K562 (cell line): ENCODE results near the gene TMCC2. TPM values are rescaled to one million over a fixed set of nuclear protein-coding genes. Genes with fewer than 3 reads are reported as not detected.

ENCODE experiments used
- ATAC-seq: fragments of 200-7000 bp; cut with Tn5 transposase; 3 replicates; pipeline ENCODE4 v1.9.1; 2020; ENCODE audit warnings: moderate library complexity
- BruUV-seq: library from RNA; stranded (reverse); fragments of 400-500 nt; replicated peaks from 2 replicates; lab custom pipeline; 2021; lab: Mats Ljungman, UMichigan
- CTCF ChIA-PET: fragments of 300-600 bp; formaldehyde crosslinking; extraction: SDS; loops from one replicate; lab custom pipeline; 2021; ENCODE audit warnings: low intra/inter-chr PET ratio; lab: Yijun Ruan, JAX
- POLR2A ChIA-PET: fragments of 300-600, 350-650 bp; sonication (Branson Sonifier 250); formaldehyde crosslinking; extraction: SDS; loops from one replicate; lab custom pipeline; 2021; ENCODE audit warnings: antibody characterized with exemption, inconsistent platforms; lab: Yijun Ruan, JAX
- DNase-seq, 4 experiments: peaks; one replicate each; pipeline versions ENCODE4 v3.0.0 to v3.0.0-alpha.2; 2011 to 2018; ENCODE audit warnings: low spot score in 3 of 4, mixed read lengths in 3 of 4; ENCODE audit errors: extremely low read depth in 1 of 4
- FAIRE-seq: peaks from 2 replicates; lab custom pipeline; 2011; peaks lifted over from hg19 to GRCh38; lab: Jason Lieb, UNC
- H2AFZ ChIP-seq: 2 replicates; pipeline ENCODE4 v1.6.0; 2011; ENCODE audit warnings: low read depth, low read length, control low read depth, inconsistent platforms
- H3K27ac ChIP-seq: fragments of 200-600 bp; 3 replicates; pipeline ENCODE4 v1.8.0; 2011; ENCODE audit warnings: low read depth, mild to moderate bottlenecking, control low read depth, inconsistent platforms, low read length, moderate library complexity, mixed read lengths; ENCODE audit errors: extremely low read depth
- H3K27me3 ChIP-seq, 2 experiments: fragments of 300-600 bp in 1 of 2; 2 replicates in 1 of 2; 3 replicates in 1 of 2; pipeline versions ENCODE4 v1.6.0 to v1.8.0; 2011; ENCODE audit warnings: inconsistent platforms in 2 of 2, low read length in 2 of 2, mild to moderate bottlenecking in 1 of 2, mixed read lengths in 1 of 2, moderate library complexity in 1 of 2; ENCODE audit not compliant: control insufficient read depth in 2 of 2, insufficient read depth in 2 of 2
- H3K36me3 ChIP-seq: fragments of 300-600 bp; 3 replicates; pipeline ENCODE4 v1.8.0; 2011; ENCODE audit warnings: mild to moderate bottlenecking, low read length, inconsistent platforms; ENCODE audit not compliant: control insufficient read depth, insufficient read depth
- H3K4me1 ChIP-seq, 2 experiments: fragments of 200-600 bp in 1 of 2; replicated peaks in 1 of 2; 2 replicates in 1 of 2; 3 replicates in 1 of 2; pipeline versions ENCODE4 v1.5.1 to v1.8.0; 2011; ENCODE audit warnings: inconsistent platforms in 2 of 2, low read length in 2 of 2, mild to moderate bottlenecking in 1 of 2, mixed read lengths in 1 of 2, moderate library complexity in 1 of 2; ENCODE audit not compliant: control insufficient read depth in 2 of 2, insufficient read depth in 2 of 2
- H3K4me2 ChIP-seq: 2 replicates; pipeline ENCODE4 v1.6.1; 2011; ENCODE audit warnings: low read length, control low read depth, inconsistent platforms, mixed read lengths; ENCODE audit not compliant: insufficient read depth
- H3K4me3 ChIP-seq: fragments of 200-600 bp; sonication (generic), shearing (Covaris generic); 2 replicates; pipeline ENCODE4 v1.5.1; 2016; ENCODE audit warnings: control low read depth, inconsistent platforms
- H3K79me2 ChIP-seq: fragments of 200-600 bp; 3 replicates; pipeline ENCODE4 v1.8.0; 2011; ENCODE audit warnings: low read length, inconsistent platforms; ENCODE audit not compliant: control insufficient read depth, insufficient read depth
- H3K9ac ChIP-seq, 2 experiments: 2 replicates each; pipeline versions ENCODE4 v1.6.0 to v1.6.1; 2011; ENCODE audit warnings: low read depth in 2 of 2, low read length in 2 of 2, control low read depth in 1 of 2, inconsistent platforms in 1 of 2, mild to moderate bottlenecking in 1 of 2, mixed read lengths in 1 of 2; ENCODE audit not compliant: insufficient read depth in 1 of 2
- H3K9me1 ChIP-seq: one replicate; pipeline ENCODE4 v1.6.0; 2011; ENCODE audit warnings: inconsistent platforms, mild to moderate bottlenecking, low read length, moderate library complexity; ENCODE audit not compliant: control insufficient read depth, insufficient read depth
- H3K9me3 ChIP-seq: replicated peaks from 2 replicates; pipeline ENCODE4 v1.5.1; 2011; ENCODE audit warnings: low read depth, low read length, inconsistent platforms; ENCODE audit not compliant: control insufficient read depth, insufficient read depth
- H4K20me1 ChIP-seq: replicated peaks from 2 replicates; pipeline ENCODE4 v1.6.1; 2011; ENCODE audit warnings: low read length, inconsistent platforms, mixed read lengths; ENCODE audit not compliant: control insufficient read depth, insufficient read depth
- RFX1 ChIP-seq: fragments of 450-650 bp; IDR thresholded peaks from 2 replicates; pipeline ENCODE4 v1.6.1; 2016; ENCODE audit warnings: mild to moderate bottlenecking, moderate library complexity
- ZNF431 ChIP-seq: sonication (generic); formaldehyde crosslinking; IDR thresholded peaks from 2 replicates; pipeline ENCODE4 v1.8.0; 2022; ENCODE audit warnings: mild to moderate bottlenecking, missing genetic modification reagents
- ZNF696 ChIP-seq: fragments of 250-450 bp; sonication (Bioruptor Pico); conservative IDR thresholded peaks from 2 replicates; pipeline ENCODE4 v1.4.0; 2020; ENCODE audit warnings: mild to moderate bottlenecking, moderate library complexity
- WGBS: fragments of 100-300 bp; shearing (Covaris generic); methylation state at CpG from one replicate; pipeline ENCODE4 v1.1.6; 2016; ENCODE audit warnings: low coverage, mixed read lengths; ENCODE audit not compliant: insufficient coverage; ENCODE audit errors: missing lambda C conversion rate; 5-methylcytosine and 5-hydroxymethylcytosine counted together
- in situ Hi-C: fragments of 300-500 bp; cut with MboI; formaldehyde crosslinking; loops from 4 replicates; pipeline ENCODE4 v1.15.0; 2018; ENCODE audit warnings: inconsistent platforms, mixed read lengths
- intact Hi-C: fragments of 100-400 bp; cut with micrococcal nuclease; formaldehyde crosslinking; loops from 2 replicates; pipeline ENCODE4 v1.14.2; 2022
- polyA plus RNA-seq, 8 experiments: library from polyadenylated mRNA; depleted of rRNA in 4 of 8; stranded (reverse) in 5 of 8; unstranded in 3 of 8; fragments of >200 nt; fragmentation: Nextera tagmentation in 2 of 8; fragmentation: Illumina TruSeq in 1 of 8; extraction: Ambion mirVana in 2 of 8; extraction: Trizol in 1 of 8; gene quantifications; 2 replicates each; pipeline versions ENCODE4 v1.2.1 to v1.2.3, GENCODE V29; 2011 to 2014; ENCODE audit warnings: inconsistent platforms in 1 of 8, missing spikeins in 1 of 8
- total RNA-seq, 7 experiments: library from RNA; depleted of rRNA in 6 of 7; stranded (reverse); fragments of >200 nt in 6 of 7; fragmentation: Illumina TruSeq in 2 of 7; extraction: Trizol in 2 of 7; gene quantifications; 2 replicates each; pipeline versions ENCODE4 v1.2.1 to v1.2.3, GENCODE V29; 2011 to 2021; ENCODE audit warnings: low replicate concordance in 1 of 7
- TF ChIP-seq, protein P1 (sequence below), 2 experiments: fragments of 200-800 bp in 1 of 2; sonication (Bioruptor generic) in 1 of 2; sonication (generic) in 1 of 2; formaldehyde crosslinking in 1 of 2; IDR thresholded peaks in 1 of 2; conservative IDR thresholded peaks in 1 of 2; 2 replicates each; pipeline versions ENCODE4 v1.5.0 to v1.6.1; 2016 to 2020; ENCODE audit warnings: missing compliant biosample characterization in 1 of 2, missing genetic modification characterization in 1 of 2, missing genetic modification reagents in 1 of 2
- TF ChIP-seq, protein P2 (sequence below): fragments of 450-650 bp; IDR thresholded peaks from 2 replicates; pipeline ENCODE4 v1.7.1; 2018; ENCODE audit warnings: mild to moderate bottlenecking, low read depth; ENCODE audit not compliant: partially characterized antibody
- TF ChIP-seq, protein P3 (sequence below): sonication (generic); formaldehyde crosslinking; IDR thresholded peaks from 2 replicates; pipeline ENCODE4 v1.8.0; 2022; ENCODE audit warnings: mild to moderate bottlenecking, low read depth, missing genetic modification reagents
- TF ChIP-seq, protein P4 (sequence below): sonication (generic); formaldehyde crosslinking; IDR thresholded peaks from 2 replicates; pipeline ENCODE4 v1.8.0; 2022; ENCODE audit warnings: missing genetic modification reagents, mild to moderate bottlenecking, borderline replicate concordance
- TF ChIP-seq, protein P5 (sequence below), 2 experiments: fragments of 450-650 bp; conservative IDR thresholded peaks; 2 replicates each; pipeline ENCODE4 v1.6.1; 2017; ENCODE audit warnings: mild to moderate bottlenecking in 2 of 2, moderate library complexity in 2 of 2
- TF ChIP-seq, protein P6 (sequence below): fragments of 450-650 bp; IDR thresholded peaks from 2 replicates; pipeline ENCODE4 v1.6.1; 2014; ENCODE audit warnings: low read depth, mild to moderate bottlenecking, moderate library complexity, borderline replicate concordance

Gene TMCC2
- total and polyA plus RNA-seq, 9 of the 15 experiments (the other 6 are each of a cell fraction or from before 2014, with no cell fraction given): 0.06 to 1.8 (median 0.98) TPM

DNA sequence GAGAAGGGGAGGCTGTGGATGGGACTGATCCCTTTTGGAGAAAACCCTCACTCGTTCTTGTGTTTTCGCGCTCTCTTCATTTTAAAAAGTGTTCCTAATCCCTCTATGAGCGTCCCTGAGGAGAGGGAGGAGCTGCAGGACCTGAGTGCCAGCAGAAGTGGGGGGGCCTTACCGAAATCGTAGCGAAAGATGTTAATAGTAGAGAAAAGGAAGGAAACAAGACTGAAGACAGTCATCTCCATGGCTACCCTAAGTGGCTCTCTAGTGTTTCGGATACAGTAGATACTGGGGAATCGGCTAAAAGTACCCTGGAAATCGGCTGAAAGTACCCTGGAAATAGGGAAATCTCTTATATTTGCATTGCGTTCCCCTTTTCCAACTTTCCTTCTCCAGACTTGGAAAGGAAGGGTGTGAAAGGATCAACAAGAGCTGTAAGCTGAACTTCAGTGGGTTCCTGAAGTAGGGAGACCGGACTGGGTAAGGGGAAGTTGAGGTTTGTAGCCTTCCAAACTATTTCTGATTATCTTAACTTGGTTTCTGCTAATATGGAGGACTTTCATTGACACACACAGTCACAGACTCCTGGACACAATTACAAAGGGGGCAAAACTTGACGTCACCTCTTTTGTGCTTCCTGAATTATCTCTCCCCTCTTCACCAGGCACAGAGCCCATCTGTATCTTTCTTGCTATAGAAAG, 15.8 kb upstream of the TMCC2 start:
- ATAC-seq: no peak
- Histone ChIP-seq H3K4me3 (peak overlapping the region; percentile 85), H3K27me3 (no peaks in the 10 kb centered on the region), H3K4me1 (peaks cover 16 to 44% of the 10 kb centered on the region in 2 experiments), H3K4me2 (peak overlapping the region; percentile 87), H3K79me2 (peaks cover 40% of the 10 kb centered on the region), H2AFZ (peak overlapping the region; percentile 96), H3K9me1 (no peaks in the 10 kb centered on the region), H3K9ac (peak overlapping the region; percentile 42 to 99; a peak in 3 of 4 replicates), H3K27ac (peak overlapping the region; percentile 66), H3K36me3 (no peaks in the 10 kb centered on the region), H3K9me3 (no peaks in the 10 kb centered on the region), H4K20me1 (no peaks in the 10 kb centered on the region)
- intact Hi-C loops (loop anchor here (2.0 to 5.0 kb wide), 3 partner anchors 40 to 89 kb away; no protein-coding TSS in a partner anchor), in situ Hi-C loops (no loop called here)
- DNase-seq: no peak
- no peak for FAIRE-seq
- WGBS: 29% methylated on average over 13 of the region's 13 CpGs
- ChIA-PET POLR2A (no interaction called here), CTCF (no interaction called here)
- BruUV-seq: TSS peak; percentile 76
- TF ChIP-seq, protein P1, sequence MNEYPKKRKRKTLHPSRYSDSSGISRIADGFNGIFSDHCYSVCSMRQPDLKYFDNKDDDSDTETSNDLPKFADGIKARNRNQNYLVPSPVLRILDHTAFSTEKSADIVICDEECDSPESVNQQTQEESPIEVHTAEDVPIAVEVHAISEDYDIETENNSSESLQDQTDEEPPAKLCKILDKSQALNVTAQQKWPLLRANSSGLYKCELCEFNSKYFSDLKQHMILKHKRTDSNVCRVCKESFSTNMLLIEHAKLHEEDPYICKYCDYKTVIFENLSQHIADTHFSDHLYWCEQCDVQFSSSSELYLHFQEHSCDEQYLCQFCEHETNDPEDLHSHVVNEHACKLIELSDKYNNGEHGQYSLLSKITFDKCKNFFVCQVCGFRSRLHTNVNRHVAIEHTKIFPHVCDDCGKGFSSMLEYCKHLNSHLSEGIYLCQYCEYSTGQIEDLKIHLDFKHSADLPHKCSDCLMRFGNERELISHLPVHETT (CRISPR knock-in tag; conservative IDR thresholded peaks at IDR 0.05 in 1 of 2, IDR thresholded peaks at IDR 0.05 in 1 of 2): peak in 1 of 2 experiments; percentile 10; a peak in 1 of 4 replicates
- TF ChIP-seq, protein P2, sequence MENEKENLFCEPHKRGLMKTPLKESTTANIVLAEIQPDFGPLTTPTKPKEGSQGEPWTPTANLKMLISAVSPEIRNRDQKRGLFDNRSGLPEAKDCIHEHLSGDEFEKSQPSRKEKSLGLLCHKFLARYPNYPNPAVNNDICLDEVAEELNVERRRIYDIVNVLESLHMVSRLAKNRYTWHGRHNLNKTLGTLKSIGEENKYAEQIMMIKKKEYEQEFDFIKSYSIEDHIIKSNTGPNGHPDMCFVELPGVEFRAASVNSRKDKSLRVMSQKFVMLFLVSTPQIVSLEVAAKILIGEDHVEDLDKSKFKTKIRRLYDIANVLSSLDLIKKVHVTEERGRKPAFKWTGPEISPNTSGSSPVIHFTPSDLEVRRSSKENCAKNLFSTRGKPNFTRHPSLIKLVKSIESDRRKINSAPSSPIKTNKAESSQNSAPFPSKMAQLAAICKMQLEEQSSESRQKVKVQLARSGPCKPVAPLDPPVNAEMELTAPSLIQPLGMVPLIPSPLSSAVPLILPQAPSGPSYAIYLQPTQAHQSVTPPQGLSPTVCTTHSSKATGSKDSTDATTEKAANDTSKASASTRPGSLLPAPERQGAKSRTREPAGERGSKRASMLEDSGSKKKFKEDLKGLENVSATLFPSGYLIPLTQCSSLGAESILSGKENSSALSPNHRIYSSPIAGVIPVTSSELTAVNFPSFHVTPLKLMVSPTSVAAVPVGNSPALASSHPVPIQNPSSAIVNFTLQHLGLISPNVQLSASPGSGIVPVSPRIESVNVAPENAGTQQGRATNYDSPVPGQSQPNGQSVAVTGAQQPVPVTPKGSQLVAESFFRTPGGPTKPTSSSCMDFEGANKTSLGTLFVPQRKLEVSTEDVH: peak; percentile 0
- TF ChIP-seq, protein P3, sequence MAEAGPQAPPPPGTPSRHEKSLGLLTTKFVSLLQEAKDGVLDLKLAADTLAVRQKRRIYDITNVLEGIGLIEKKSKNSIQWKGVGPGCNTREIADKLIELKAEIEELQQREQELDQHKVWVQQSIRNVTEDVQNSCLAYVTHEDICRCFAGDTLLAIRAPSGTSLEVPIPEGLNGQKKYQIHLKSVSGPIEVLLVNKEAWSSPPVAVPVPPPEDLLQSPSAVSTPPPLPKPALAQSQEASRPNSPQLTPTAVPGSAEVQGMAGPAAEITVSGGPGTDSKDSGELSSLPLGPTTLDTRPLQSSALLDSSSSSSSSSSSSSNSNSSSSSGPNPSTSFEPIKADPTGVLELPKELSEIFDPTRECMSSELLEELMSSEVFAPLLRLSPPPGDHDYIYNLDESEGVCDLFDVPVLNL (CRISPR knock-in tag): 0 out of 2 replicates have a peak, but pooled peaks have one; percentile 7
- TF ChIP-seq ZNF696 (CRISPR knock-in tag): no peak
- peak; percentile 60 for TF ChIP-seq RFX1
- TF ChIP-seq, protein P4, sequence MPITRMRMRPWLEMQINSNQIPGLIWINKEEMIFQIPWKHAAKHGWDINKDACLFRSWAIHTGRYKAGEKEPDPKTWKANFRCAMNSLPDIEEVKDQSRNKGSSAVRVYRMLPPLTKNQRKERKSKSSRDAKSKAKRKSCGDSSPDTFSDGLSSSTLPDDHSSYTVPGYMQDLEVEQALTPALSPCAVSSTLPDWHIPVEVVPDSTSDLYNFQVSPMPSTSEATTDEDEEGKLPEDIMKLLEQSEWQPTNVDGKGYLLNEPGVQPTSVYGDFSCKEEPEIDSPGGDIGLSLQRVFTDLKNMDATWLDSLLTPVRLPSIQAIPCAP (CRISPR knock-in tag): 0 out of 2 replicates have a peak, but pooled peaks have one; percentile 22
- TF ChIP-seq, protein P5, sequence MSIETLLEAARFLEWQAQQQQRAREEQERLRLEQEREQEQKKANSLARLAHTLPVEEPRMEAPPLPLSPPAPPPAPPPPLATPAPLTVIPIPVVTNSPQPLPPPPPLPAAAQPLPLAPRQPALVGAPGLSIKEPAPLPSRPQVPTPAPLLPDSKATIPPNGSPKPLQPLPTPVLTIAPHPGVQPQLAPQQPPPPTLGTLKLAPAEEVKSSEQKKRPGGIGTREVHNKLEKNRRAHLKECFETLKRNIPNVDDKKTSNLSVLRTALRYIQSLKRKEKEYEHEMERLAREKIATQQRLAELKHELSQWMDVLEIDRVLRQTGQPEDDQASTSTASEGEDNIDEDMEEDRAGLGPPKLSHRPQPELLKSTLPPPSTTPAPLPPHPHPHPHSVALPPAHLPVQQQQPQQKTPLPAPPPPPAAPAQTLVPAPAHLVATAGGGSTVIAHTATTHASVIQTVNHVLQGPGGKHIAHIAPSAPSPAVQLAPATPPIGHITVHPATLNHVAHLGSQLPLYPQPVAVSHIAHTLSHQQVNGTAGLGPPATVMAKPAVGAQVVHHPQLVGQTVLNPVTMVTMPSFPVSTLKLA (conservative IDR thresholded peaks at IDR 0.05): no peak
- TF ChIP-seq ZNF431: 0 out of 2 replicates have a peak, but pooled peaks have one; percentile 11
- TF ChIP-seq, protein P6, sequence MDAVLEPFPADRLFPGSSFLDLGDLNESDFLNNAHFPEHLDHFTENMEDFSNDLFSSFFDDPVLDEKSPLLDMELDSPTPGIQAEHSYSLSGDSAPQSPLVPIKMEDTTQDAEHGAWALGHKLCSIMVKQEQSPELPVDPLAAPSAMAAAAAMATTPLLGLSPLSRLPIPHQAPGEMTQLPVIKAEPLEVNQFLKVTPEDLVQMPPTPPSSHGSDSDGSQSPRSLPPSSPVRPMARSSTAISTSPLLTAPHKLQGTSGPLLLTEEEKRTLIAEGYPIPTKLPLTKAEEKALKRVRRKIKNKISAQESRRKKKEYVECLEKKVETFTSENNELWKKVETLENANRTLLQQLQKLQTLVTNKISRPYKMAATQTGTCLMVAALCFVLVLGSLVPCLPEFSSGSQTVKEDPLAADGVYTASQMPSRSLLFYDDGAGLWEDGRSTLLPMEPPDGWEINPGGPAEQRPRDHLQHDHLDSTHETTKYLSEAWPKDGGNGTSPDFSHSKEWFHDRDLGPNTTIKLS: peak; percentile 6; the same call in 1 of the 2 replicates
